Airway epithelial cell (primary cell): ENCODE results near the gene CRISP2. TPM values are rescaled to one million over a fixed set of nuclear protein-coding genes. Genes with fewer than 3 reads are reported as not detected.

ENCODE experiments used
- total RNA-seq: library from RNA; depleted of rRNA; stranded (reverse); fragments of >200 nt; gene quantifications from 2 replicates; pipeline ENCODE4 v1.2.3, GENCODE V29; 2015

CRISP2 gene, protein sequence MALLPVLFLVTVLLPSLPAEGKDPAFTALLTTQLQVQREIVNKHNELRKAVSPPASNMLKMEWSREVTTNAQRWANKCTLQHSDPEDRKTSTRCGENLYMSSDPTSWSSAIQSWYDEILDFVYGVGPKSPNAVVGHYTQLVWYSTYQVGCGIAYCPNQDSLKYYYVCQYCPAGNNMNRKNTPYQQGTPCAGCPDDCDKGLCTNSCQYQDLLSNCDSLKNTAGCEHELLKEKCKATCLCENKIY
- total RNA-seq: not detected in 2 replicates

DNA sequence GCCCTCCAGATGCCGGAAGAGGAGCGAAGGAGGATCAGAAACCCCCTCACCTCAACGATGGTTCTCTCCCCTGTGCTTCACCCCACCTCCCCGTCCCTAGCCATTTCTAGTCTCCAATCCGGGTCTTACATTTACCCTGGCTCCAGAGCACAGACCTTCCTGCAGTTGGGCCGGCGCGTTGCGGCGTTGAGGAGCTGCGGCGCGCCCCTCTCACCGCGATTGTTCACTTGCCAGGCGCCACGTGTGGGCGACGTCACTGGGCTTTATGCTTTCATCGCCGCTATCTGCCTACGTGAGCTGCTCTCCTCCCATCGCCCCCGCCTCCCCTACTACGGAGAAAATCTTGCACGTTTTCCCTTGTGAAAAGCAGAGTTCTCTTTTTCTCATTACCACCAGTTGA, at the start of gene CRISP2:
Gene CRISP2, minus strand, starts transcription at position 198 of the 400 bp plus-strand sequence. CDS start 4,347 bp downstream, outside the sequence.

DNA sequence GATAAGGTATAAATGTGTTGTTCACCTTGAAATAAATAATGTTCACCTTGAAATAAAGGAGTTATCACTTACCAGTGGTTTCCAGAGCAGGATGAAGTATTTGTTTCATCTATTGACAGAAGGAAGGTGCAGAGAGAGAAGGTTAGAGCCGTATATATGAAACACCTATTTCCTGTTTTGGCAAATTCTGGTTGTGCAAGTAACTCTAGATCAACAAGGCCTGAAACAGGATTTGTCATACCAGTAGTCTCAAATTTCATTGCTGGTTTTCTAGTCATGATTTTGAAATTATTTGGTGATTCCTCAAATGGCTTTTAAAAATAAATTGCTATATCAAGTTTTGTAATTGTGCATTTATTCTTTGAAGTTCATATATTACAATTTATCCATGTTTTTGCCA, 30.9 kb upstream of the CRISP2 start, which contains the start of gene CRISP3:
Gene CRISP3, minus strand, starts transcription at position 130 of the 400 bp plus-strand sequence. Its CDS starts 21 bp downstream, at position 109.

Other genes with a start within 250 kb of the CRISP2 start
- not detected in 2 replicates for gene GLYATL3, start 213.6 kb downstream of the CRISP2 start, total RNA-seq
- 13.3 and 14.0 TPM in 2 replicates for gene C6orf141, start 162.9 kb downstream of the CRISP2 start, total RNA-seq
- gene RHAG, start 76.7 kb downstream of the CRISP2 start, total RNA-seq: not detected in 2 replicates
- 0.09 and 0.35 TPM in 2 replicates for gene CRISP3, start 30.8 kb upstream of the CRISP2 start, total RNA-seq
- not detected in 2 replicates for gene PGK2, start 73.7 kb upstream of the CRISP2 start, total RNA-seq
- gene CRISP1, start 153.0 kb upstream of the CRISP2 start, total RNA-seq: not detected in 2 replicates